ENCODE results near the gene FGFRL1.

Gene FGFRL1

GRCh38 chr4:1008840-1009541 lies 2.4 kb upstream of the FGFRL1 start:
- Histone ChIP-seq H3K4me3 (peak overlapping the region; percentile 85), H3K27ac (peak overlapping the region; percentile 30 to 53)
- TF ChIP-seq, protein P1, sequence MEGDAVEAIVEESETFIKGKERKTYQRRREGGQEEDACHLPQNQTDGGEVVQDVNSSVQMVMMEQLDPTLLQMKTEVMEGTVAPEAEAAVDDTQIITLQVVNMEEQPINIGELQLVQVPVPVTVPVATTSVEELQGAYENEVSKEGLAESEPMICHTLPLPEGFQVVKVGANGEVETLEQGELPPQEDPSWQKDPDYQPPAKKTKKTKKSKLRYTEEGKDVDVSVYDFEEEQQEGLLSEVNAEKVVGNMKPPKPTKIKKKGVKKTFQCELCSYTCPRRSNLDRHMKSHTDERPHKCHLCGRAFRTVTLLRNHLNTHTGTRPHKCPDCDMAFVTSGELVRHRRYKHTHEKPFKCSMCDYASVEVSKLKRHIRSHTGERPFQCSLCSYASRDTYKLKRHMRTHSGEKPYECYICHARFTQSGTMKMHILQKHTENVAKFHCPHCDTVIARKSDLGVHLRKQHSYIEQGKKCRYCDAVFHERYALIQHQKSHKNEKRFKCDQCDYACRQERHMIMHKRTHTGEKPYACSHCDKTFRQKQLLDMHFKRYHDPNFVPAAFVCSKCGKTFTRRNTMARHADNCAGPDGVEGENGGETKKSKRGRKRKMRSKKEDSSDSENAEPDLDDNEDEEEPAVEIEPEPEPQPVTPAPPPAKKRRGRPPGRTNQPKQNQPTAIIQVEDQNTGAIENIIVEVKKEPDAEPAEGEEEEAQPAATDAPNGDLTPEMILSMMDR (IDR thresholded peaks at IDR 0.05) = no peak
- no peak for DNase-seq (ENCODE audit: low spot score)

DNA sequence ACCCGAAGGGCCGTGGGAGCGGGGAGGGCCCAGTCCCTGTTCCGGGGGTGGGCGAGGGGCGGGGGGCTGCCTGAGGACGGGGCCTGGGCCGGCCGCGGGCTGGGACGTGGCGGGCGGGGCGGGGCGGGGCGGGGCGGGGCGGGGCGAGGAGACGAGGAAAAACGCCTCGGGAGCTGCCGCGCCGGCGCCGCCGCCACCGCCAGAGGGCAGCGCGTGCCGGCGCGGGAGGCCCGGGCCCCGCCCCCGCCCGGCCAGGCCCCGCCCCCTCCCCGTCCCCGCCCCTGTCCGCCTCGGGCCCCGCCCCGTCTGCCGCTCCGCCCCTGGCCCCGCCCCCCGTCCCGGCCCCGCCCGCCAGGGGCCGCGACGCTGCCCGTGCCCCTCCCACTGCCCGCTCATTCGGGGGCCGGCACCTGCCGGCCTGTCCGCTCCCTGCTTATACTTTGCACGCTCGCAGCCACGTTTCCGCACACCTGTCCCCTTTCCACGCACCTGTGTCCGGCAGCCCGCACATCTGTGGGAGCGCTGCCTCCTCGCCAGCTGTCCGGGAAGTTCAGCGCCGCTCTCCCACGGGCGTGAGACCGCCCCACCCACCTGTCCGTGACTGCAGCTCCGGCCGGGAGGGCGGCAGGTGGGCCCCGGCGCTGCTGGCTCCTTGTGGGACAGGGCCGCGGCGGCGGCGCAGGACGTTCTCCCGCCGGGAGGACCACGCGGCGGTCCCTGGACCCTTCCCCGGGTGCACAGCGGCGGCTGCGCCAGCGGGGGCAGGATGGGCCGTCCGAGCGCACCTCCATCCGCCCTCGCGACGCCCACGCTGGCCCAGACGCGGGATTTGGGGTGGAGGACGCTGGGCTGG lies 1.7 kb upstream of the FGFRL1 start:
- peak overlapping the region; percentile 71 to 82 for H3K27ac ChIP-seq
- peak overlapping the region; percentile 85 for H3K4me3 ChIP-seq
- peak; percentile 85 for DNase-seq (ENCODE audit: low spot score)
- TF ChIP-seq, protein P1 (IDR thresholded peaks at IDR 0.05) = no peak

DNA sequence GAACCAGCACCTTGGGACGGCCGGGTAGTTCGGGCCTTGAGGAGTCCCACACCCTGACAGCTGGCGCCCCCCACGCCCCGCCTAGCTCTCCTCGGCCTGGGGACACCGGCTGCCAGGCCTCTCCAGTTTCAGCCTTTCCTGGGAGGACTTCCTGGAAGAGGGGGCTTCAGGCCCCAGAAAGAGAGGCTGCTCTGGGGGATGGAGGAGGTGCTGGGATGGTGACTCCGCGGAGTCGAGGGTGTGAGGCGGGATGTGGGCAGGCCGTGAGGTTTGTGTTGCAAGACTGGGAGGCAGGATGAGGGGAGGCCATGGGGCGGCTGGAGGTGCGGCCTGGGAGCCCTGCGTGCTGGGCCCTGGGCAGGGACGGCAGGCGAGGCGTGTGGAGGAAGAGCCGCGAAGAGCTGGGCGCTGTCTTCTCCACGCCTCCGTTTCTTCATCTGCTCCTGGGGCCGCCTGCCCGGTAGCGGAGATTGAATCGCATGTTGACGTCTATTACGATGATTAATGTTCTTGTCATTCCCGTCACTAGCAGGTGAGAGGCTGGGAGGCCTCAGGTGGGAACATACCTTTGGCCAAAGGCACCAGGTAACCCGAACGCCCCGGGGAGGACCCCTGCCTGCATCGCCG lies 918 bp upstream of the FGFRL1 start:
- TF ChIP-seq, protein P1 (IDR thresholded peaks at IDR 0.05) = no peak
- Histone ChIP-seq H3K4me3 (peak overlapping the region; percentile 85), H3K27ac (peak overlapping the region; percentile 71 to 82)
- DNase-seq (ENCODE audit: low spot score) = peak; percentile 92

- no peak for DNase-seq (ENCODE audit: low spot score)
- Histone ChIP-seq H3K27ac (peak overlapping the region in 1 of 2 donors; percentile 82), H3K4me3 (peak overlapping the region; percentile 85)
- TF ChIP-seq, protein P1 (IDR thresholded peaks at IDR 0.05) = no peak
Measured at GRCh38 chr4:1011666-1012033, 224 bp downstream of the FGFRL1 start.

GRCh38 chr4:1012034-1012739 lies 761 bp downstream of the FGFRL1 start:
- TF ChIP-seq, protein P1 (IDR thresholded peaks at IDR 0.05) = no peak
- Histone ChIP-seq H3K27ac (peak overlapping the region in 1 of 2 donors; percentile 82), H3K4me3 (peak overlapping the region; percentile 85)
- no peak for DNase-seq (ENCODE audit: low spot score)

DNA sequence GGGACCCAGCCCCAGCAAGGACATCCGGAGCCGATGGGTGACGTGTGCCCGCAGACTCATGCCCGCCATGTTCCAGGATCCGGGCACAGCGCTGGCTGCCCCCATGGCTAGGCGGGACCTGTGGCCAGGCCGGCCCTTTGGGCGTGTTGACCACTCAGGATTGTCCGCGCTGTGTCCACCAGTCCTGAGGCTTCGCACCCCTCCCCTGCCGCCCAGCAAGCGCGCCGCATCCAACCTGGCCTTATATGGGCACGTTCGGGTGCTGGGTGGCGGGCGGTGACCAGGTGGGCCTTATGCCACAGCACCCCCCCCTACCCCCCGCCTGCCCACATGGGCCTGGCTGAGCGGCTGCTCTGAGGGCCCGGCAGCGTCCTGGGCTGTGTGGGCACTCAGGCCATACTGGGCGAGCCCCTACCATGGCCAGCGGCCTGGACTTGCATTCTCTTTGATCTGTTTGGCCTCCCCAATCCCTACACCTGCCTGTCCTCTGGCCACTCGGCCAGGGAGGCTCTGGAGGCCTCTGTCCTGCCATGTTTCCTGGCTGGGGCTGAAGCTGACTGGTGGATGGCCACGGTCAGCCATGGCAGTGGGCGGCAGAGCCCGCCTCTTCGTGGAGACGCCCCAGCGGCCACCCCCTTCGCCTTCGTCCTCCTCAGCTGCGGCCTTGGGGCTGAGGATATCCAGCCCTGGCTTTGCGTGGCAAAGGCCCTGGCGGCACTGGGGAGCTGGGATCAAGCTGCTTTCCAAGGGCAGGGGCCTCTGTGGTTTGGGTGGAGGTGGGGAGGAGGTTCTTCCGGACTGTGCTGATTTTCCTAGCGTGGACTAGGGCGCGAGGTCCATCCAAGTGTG lies 2.0 kb downstream of the FGFRL1 start:
- Histone ChIP-seq H3K4me3 (no peak overlapping the region), H3K27ac (no peak overlapping the region)
- no peak for DNase-seq (ENCODE audit: low spot score)
- TF ChIP-seq, protein P1 (IDR thresholded peaks at IDR 0.05) = no peak

All from coronary artery (tissue), 2 donors.